Peyer's patch (tissue), 4 donors: ENCODE results near the gene ZFP36L2.
A peak's percentile ranks its signal among the peaks of the same experiment; 100 is the strongest.

ENCODE experiments used
- CTCF ChIP-seq, 6 experiments: fragments of 450-650 bp in 4 of 6; fragments of 200-600 bp in 2 of 6; sonication (generic) in 1 of 6; IDR thresholded peaks; one replicate each; pipeline ENCODE4 v1.5.1; 2017 to 2019; ENCODE audit warnings: antibody characterized with exemption in 6 of 6, mild to moderate bottlenecking in 3 of 6, moderate library complexity in 1 of 6
- POLR2A ChIP-seq, 2 donors: fragments of 450-650 bp; IDR thresholded peaks; one replicate each; pipeline ENCODE4 v1.5.1; 2017; ENCODE audit warnings: antibody characterized with exemption in 2 of 2, mild to moderate bottlenecking in 2 of 2, moderate library complexity in 2 of 2

- TF ChIP-seq CTCF (IDR thresholded peaks at IDR 0.05) (no peak), POLR2A (IDR thresholded peaks at IDR 0.05) (peak in 1 of 2 donors; percentile 11)
These were observed 2.8 kb downstream of the ZFP36L2 start for GRCh38 chr2:43223521-43224001.
